A549 treated with DMSO at 1 μM for 4 hours (cell line): Measurements from ENCODE around the gene SH3GLB1. TPM values are rescaled to one million over a fixed set of nuclear protein-coding genes. Genes with fewer than 3 reads are reported as not detected.

Experiments used
- total RNA-seq: library from RNA; stranded (reverse); fragments of 200-300 nt; extraction: Qiagen RNA extraction; gene quantifications from 5 replicates; pipeline ENCODE4 v1.2.3, GENCODE V29; 2022; ENCODE audit warnings: low read depth

SH3GLB1 gene
- total RNA-seq = 28.7 to 40.2 TPM (median 36.0 TPM) in 5 replicates

DNA sequence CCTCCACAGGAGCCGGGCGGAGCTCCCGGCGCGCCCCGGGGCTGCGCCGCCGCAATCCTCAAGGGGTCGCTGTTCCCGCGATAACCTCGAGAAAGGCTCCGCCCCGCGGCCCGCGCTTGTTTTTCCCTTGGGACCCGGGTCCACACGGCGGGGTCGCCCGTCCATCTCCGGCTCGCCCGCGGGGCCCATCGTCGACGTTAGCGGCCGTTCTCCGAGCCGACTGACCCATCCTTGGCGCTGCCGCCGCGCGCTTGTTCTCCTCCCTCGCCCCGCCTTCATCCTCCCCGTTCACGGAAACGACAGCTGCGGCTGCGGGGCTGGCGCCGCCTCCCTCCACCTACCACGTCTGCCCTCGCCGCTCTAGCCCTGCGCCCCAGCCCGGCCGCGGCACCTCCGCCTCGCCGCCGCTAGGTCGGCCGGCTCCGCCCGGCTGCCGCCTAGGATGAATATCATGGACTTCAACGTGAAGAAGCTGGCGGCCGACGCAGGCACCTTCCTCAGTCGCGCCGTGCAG is at the start of gene SH3GLB1:
Gene SH3GLB1, plus strand, starts transcription at position 119 of the 514 bp plus-strand sequence. Its CDS starts 324 bp downstream, at position 443.

Other genes starting within 250 kb of the SH3GLB1 start
- gene CLCA1, start 235.6 kb upstream of the SH3GLB1 start, total RNA-seq = not detected in 5 replicates
- gene CLCA4, start 157.5 kb upstream of the SH3GLB1 start, total RNA-seq = not detected in 5 replicates
- gene SELENOF, start 209.6 kb downstream of the SH3GLB1 start, total RNA-seq = 150 to 180 TPM (median 160 TPM) in 5 replicates
- gene HS2ST1, start 210.1 kb downstream of the SH3GLB1 start, total RNA-seq = 10.3 to 14.5 TPM (median 13.7 TPM) in 5 replicates